Fibroblast of skin of left quadriceps (primary cell): ENCODE measurements around the gene HERPUD2.
A peak's percentile ranks its signal among the peaks of the same experiment; 100 is the strongest.
"Not testable (repeated sequence)": the region's sequence is repeated elsewhere in the genome, so short reads cannot be mapped to it uniquely, and the experiment has no call there.

Source experiments
- DNase-seq, 2 experiments: peaks; one replicate each; pipeline ENCODE4 v3.0.0-alpha.2; 2013; ENCODE audit warnings: low read depth in 2 of 2

Gene HERPUD2

GRCh38 chr7:35613150-35613549 lies 81.8 kb downstream of the HERPUD2 start:
- peak in 1 of 2 experiments; percentile 2 for DNase-seq

GRCh38 chr7:35605760-35606159 lies 89.2 kb downstream of the HERPUD2 start:
- peak in 1 of 2 experiments; percentile 7 for DNase-seq

- DNase-seq, result no peak
Measured at GRCh38 chr7:35604595-35604994, 90.3 kb downstream of the HERPUD2 start.

GRCh38 chr7:35599645-35600044 lies 95.3 kb downstream of the HERPUD2 start:
- no peak for DNase-seq

- no peak for DNase-seq
Measured at GRCh38 chr7:35599061-35599460, 95.9 kb downstream of the HERPUD2 start.

GRCh38 chr7:35596061-35596460 lies 98.9 kb downstream of the HERPUD2 start:
- DNase-seq, result peak; percentile 8 to 9

- no peak for DNase-seq
Measured at GRCh38 chr7:35593899-35594298, 101.0 kb downstream of the HERPUD2 start.

- no peak for DNase-seq
Measured at GRCh38 chr7:35588647-35589046, 106.3 kb downstream of the HERPUD2 start.

GRCh38 chr7:35584990-35585389 lies 109.9 kb downstream of the HERPUD2 start:
- no peak for DNase-seq

- not testable (repeated sequence) for DNase-seq
Measured at GRCh38 chr7:35584533-35584932, 110.4 kb downstream of the HERPUD2 start.
